Transverse colon (tissue), 3 donors: ENCODE measurements around the gene ITPR2.

Experiments used
- POLR2A ChIP-seq: fragments of 450-650 bp; IDR thresholded peaks from one replicate; pipeline ENCODE4 v1.6.1; 2016; ENCODE audit warnings: antibody characterized with exemption, mild to moderate bottlenecking, moderate library complexity
- TF ChIP-seq, protein P1 (sequence below), 5 experiments: fragments of 200-600 bp in 3 of 5; fragments of 450-650 bp in 2 of 5; sonication (generic) in 3 of 5; IDR thresholded peaks; 1 replicate in 2 of 5; 2 replicates in 3 of 5; pipeline ENCODE4 v1.5.1; 2016 to 2017; ENCODE audit warnings: antibody characterized with exemption in 5 of 5, inconsistent platforms in 3 of 5, mild to moderate bottlenecking in 2 of 5, moderate library complexity in 1 of 5

DNA sequence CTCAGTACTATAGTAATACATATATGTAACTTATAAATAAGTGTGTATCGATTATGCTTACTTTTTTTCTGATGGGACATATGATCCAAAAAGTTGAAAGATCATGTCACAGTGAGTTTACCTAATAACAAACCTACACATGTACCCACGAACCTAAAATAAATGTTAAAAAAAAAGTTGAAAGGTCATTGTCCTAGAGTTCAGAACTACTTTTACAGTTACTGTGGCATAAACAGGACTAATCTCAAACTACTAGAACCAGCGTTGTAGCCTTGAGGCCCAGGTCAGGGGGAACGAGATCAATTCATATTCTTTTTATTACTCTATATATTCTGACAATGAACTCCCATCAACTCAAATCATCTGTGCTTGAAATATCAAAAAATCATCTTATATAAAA, 81.8 kb downstream of the ITPR2 start:
- TF ChIP-seq, protein P1, sequence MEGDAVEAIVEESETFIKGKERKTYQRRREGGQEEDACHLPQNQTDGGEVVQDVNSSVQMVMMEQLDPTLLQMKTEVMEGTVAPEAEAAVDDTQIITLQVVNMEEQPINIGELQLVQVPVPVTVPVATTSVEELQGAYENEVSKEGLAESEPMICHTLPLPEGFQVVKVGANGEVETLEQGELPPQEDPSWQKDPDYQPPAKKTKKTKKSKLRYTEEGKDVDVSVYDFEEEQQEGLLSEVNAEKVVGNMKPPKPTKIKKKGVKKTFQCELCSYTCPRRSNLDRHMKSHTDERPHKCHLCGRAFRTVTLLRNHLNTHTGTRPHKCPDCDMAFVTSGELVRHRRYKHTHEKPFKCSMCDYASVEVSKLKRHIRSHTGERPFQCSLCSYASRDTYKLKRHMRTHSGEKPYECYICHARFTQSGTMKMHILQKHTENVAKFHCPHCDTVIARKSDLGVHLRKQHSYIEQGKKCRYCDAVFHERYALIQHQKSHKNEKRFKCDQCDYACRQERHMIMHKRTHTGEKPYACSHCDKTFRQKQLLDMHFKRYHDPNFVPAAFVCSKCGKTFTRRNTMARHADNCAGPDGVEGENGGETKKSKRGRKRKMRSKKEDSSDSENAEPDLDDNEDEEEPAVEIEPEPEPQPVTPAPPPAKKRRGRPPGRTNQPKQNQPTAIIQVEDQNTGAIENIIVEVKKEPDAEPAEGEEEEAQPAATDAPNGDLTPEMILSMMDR (IDR thresholded peaks at IDR 0.05) = no peak
- TF ChIP-seq POLR2A = no peak
